ENCODE data around the gene DNAJC24.

DNA sequence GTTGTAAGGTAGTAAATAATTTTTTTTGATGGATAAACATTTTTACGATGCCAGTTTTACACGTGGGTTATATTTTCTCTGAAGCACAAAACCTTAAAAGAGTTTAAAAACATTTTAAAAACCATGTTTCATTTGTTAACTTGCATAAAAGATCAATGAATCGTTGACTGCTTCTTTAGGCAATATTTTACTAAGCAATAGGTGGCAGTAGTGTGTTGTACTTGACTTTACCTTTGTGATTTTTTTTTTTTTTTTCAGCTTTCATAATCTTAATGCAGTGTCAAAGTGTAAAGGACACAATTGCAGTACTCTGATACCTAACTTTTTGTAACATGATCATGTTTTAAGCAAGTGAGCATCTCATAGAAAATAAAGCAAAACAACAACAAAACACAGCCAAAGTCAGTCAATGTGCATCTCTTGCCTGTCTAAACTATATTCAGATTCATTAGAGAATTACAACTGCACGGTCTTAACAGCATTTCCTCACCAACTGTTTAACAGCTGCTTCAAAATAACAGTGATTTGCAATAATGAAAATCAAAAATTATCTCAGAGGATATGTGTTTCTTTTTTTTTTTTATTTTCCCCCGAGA, 27.7 kb downstream of the DNAJC24 start:
- TF ChIP-seq, protein P1, sequence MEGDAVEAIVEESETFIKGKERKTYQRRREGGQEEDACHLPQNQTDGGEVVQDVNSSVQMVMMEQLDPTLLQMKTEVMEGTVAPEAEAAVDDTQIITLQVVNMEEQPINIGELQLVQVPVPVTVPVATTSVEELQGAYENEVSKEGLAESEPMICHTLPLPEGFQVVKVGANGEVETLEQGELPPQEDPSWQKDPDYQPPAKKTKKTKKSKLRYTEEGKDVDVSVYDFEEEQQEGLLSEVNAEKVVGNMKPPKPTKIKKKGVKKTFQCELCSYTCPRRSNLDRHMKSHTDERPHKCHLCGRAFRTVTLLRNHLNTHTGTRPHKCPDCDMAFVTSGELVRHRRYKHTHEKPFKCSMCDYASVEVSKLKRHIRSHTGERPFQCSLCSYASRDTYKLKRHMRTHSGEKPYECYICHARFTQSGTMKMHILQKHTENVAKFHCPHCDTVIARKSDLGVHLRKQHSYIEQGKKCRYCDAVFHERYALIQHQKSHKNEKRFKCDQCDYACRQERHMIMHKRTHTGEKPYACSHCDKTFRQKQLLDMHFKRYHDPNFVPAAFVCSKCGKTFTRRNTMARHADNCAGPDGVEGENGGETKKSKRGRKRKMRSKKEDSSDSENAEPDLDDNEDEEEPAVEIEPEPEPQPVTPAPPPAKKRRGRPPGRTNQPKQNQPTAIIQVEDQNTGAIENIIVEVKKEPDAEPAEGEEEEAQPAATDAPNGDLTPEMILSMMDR (IDR thresholded peaks at IDR 0.05), result peak in 2 of 3 experiments; percentile 15 to 16
- TF ChIP-seq POLR2A (IDR thresholded peaks at IDR 0.05), result no peak
